Epithelial cell of prostate (primary cell): ENCODE measurements around the gene DUOX2.
"Not testable (repeated sequence)": the region's sequence is repeated elsewhere in the genome, so short reads cannot be mapped to it uniquely, and the experiment has no call there.

Source experiments
- DNase-seq: peaks from one replicate; pipeline ENCODE4 v3.0.0-alpha.2; 2011; ENCODE audit warnings: low read depth, low spot score
- H3K27ac ChIP-seq: fragments of 450-650 bp; 2 replicates; pipeline ENCODE4 v1.5.1; 2017; ENCODE audit warnings: mild to moderate bottlenecking

The DUOX2 gene

DNA sequence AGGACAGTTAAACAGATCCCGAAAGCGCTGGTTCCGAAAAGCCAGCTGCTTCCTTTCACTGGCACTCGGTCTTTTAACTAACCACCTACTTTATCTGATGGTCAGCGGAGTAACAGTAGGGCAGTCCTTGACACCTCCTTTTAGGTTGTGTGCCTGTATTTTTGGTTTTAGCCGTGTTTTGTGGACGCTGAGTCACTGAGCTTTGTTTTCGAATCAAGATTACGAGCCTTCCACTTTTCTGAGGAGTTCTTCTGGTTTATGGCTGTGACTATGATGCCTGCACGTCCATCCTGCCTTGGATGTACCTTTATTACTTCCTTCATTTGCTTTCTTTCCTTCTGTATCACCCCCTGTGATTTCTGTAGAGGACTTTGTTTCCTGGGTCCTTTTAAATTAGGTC, 31.6 kb downstream of the DUOX2 start:
- DNase-seq, result not testable (repeated sequence)

DNA sequence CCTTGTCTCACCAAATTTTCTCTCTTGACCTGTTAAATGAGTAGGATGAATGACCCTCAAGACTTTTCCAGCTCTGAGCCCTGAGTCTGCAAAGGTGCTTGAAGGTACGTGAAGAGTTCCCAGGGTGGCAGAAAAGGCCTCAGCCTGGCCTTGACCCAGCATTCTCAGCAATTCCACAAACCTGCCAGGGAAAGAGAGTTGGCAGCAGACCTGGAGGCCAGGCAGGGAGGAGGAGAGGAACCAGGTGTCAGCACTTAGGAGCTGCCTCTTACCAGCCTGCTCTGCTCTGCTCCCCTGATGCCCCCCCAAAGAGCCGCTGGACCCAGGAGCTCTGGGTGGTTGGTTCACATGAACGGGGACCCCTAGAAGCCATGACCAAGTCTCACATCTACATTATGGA, 33.4 kb downstream of the DUOX2 start:
- not testable (repeated sequence) for H3K27ac ChIP-seq, DNase-seq

More for the DNA sequence above, 31.6 kb downstream of the DUOX2 start:
- H3K27ac ChIP-seq, result not testable (repeated sequence)

DNA sequence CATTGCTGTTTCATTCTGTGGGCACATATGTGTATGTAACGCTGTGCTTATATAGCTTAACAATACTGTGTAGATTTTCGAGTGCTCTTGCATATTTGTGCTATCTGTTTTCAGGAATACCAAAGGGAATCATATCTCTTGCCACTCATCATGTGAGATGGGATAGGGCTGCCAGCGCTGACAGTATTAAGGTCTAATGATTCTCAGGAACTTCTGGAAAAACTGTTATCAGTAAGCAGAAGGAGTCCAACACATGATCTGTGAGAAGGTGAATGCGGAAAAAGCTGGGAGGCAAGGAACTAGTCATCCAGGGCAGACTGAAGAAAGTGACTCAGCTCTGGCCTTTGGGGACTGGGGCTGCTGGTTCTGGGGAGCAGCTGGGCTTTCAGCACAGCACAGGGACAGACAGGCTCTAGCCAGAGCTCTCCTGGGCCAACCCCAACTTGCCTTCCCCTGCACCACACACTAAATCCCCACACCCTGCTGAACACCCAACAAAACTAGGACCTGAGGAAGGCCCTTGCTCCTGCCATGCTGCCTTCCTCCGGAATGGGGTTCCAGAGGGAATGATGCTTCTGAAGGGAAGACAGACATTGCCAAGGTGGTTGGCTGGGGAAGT, 34.2 kb downstream of the DUOX2 start:
- not testable (repeated sequence) for H3K27ac ChIP-seq, DNase-seq

DNA sequence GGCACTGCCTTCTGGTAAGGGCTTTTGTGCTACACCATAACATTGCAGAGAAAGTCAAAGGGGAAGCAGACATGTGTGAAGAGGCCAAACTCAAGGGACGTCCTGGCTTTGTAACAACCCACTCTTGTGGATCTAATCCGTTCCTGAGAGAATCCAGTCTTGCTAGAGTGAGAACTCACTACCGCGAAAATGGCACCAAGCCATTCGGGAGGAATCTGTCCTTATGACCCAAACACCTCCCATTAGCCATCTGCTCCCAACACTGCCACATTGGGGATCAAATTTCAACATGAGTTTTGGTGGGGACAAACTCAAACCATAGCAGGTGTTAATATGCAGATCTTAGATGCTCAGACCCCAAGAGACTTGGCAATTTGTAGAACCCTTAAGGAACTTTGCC, 34.8 kb downstream of the DUOX2 start:
- DNase-seq, result not testable (repeated sequence)

DNA sequence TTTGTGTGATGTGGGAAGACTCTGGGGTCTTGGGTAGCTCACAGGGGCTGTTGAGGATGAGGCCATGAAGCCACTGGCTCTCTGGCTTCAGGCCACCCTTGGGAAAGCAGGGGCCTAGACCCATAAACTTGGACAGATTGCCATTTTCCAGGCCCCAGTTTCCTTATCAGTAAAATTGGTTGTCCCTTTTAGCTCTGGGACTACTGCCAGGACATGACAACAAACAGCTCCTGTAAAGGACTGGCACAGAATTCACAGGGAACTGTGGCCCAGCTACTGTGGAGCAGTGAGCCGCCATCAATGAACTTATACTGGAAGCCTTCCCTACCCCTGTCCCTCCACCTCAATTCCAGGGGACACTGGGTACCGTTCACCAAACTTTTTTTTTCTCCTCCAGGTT, 36.6 kb downstream of the DUOX2 start:
- H3K27ac ChIP-seq, DNase-seq: not testable (repeated sequence)

More for the DNA sequence above, 34.8 kb downstream of the DUOX2 start:
- not testable (repeated sequence) for H3K27ac ChIP-seq

DNA sequence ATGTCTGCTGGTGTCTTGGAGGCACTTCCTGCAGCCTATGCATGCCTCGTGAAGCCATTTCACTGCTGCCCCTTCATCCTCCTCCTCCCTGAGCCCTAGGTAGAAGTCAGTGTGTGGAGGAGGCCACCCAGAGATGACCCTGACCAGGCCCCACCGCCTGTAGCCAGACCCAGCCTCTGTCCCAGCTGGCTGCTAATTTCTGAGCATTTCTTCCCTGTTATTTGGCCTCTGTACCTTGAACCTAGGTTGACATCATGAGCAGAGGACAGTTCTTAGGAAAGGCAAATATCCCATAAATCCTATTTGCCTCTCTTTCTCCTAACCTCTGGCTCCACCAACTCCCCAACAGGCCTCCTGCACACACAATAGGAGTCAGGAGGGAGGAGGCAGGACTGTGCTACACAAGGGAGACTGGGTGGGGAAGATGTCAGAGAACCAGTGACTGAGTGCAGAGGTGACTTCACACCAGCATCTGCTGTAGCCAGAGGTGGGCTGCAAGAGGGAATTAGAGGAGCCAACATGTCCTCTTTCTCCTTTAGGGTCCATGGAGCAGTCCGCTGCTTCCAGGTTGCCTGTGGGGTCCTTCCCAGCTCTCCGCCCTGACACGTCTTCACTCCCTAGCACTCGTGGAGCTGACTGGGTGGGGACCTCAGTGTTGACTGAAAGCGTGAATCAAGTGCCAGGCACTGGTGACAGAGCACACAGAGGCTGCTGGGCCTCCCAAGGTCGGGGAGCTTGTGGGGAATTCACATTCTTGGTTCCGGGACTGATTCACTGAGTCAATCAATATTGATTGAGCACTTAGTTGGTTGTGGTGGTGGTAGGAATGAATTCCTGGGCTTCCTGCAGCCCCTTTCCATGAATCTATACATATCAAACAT, 38.3 kb downstream of the DUOX2 start:
- not testable (repeated sequence) for H3K27ac ChIP-seq, DNase-seq

DNA sequence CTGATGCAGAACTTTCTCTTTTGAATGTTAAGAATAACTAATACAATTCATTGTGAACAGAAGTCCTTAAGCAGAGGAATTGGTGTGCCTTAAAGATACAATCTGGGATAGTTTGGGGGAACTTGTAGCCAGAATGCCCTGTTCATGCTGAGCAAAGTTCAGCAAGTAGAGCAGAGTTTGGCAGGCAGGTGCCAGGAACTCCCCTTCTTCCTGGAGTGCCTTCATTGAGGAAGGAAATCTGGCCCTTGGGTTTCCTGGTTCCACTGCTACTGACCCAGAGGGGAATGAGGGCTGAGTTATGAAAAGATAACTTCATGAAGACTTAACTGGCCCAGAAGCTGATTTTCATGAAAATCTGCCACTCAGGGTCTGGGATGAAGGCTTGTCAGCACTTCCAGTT, 40.4 kb downstream of the DUOX2 start:
- H3K27ac ChIP-seq, DNase-seq: not testable (repeated sequence)

DNA sequence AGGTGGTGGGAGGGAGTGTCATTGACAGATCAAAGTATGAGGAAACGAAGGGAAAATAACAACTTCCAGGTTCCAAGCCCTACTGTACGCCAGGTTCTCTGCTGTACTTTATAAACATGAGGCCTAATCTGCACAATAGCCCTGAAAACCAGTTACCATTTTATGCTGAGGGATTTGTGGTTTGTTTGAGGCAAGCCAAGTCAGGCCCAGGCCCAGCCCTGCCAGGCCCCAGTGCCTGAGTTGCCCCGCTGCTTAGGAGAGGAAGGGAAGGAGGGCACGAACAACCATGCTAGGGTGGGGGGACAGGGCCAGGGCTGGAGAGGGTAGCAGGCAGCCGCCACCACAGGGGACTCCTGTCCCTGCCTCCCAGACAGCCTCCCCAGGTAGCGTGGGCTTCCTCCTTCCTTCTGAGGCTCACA, 44.0 kb downstream of the DUOX2 start:
- H3K27ac ChIP-seq, result peak overlapping the region; percentile 66

DNA sequence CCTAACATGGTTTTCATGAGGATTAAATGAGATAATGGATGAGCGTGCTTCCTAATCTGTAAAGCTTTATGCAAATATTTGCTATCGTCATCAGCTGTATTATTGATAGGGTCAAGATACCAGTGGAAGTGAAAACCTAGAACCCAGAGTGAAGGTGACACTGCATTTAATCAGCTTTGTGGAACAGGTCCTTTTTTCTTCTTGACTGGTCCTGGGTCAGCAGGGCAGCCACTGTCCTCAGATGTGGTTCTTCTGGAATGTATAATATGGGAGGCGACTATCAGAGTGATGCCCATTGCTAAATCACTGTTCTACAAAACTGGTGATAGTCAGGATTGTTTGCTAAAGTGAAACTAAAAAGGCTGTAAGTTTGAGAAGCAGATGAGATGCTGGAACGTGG, 49.6 kb downstream of the DUOX2 start:
- no peak overlapping the region for H3K27ac ChIP-seq
- DNase-seq, result no peak

More for the DNA sequence above, 44.0 kb downstream of the DUOX2 start:
- not testable (repeated sequence) for DNase-seq

DNA sequence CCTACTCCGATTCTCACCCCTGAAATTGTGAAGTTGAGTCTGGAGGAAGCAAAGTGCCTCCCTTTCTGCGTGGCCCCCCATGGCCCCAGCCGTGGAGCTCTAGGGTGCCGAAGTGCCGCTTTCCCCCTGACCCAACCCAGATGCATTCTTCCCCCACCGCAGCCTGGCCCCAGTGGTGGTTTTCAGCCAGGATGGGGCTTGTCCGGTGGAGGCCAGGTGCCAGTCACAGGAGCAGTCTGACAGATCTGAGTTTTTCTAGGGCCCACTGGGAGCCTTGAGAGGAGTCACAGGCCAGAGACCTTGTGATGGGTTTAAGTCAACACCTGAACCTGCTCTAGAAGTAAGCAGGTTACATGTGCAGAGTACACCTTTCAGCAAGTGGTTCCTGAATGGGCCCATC, 51.7 kb downstream of the DUOX2 start:
- not testable (repeated sequence) for DNase-seq, H3K27ac ChIP-seq

DNA sequence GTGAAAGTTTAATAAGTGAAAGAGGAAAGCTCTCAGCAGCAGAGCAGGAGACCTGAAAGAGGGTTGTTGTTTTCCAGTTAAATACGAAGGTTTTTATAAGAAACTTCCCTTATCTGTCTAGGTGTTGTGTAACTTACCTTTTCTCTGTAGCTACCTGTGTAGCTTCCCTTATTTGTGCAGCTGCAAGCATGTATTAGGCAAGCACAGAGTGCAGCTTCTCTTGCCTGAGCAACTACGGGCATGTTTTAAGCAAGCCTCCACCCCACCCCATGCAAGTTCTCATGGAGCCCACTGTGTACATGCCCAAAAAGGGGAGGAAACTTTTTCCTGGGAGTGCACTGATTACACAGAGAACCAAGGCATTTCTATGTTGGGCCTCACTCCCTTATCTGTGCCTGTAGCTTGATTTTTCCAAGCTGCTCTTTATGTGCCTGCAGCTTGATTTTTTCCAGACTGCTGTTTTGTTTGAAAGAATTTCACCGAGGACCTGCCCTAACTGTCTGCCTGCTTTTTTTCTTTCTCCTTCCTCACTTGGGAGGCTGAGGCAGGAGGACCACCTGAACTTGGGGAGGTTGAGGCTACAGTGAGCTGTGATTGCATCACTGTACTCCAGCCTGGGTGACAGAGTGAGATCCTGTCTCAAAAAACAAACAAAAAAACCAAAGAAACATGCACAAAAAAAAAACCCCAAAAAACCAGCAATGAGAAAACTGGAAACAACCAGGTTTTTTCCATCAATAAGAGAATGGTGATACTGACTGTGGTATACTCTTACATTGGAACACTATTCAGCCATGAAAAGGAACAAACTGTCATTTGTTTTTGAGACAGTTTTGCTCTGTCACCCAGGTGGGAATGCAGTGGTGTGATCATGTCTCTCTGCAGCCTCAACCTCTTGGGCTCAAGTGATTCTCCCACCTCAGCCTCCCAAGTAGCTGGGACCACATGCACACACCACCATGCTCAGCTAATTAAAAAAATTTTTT, 55.0 kb downstream of the DUOX2 start:
- peak overlapping the region; percentile 57 for H3K27ac ChIP-seq
- DNase-seq, result peak; percentile 87

DNA sequence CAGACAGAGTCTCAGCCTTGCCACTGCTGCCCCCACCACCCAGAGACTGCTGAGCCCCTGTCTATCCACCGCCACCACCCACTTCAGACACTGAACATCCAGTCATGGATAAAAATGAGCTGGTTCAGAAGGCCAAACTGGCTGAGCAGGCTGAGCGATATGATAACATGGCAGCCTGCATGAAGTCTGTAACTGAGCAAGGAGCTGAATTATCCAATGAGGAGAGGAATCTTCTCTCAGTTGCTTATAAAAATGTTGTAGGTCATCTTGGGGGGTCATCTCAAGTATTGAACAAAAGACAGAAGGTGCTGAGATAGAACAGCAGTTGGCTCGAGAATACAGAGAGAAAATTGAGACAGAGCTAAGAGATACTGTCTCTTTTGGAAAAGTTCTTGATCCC, 61.3 kb downstream of the DUOX2 start:
- not testable (repeated sequence) for DNase-seq, H3K27ac ChIP-seq

DNA sequence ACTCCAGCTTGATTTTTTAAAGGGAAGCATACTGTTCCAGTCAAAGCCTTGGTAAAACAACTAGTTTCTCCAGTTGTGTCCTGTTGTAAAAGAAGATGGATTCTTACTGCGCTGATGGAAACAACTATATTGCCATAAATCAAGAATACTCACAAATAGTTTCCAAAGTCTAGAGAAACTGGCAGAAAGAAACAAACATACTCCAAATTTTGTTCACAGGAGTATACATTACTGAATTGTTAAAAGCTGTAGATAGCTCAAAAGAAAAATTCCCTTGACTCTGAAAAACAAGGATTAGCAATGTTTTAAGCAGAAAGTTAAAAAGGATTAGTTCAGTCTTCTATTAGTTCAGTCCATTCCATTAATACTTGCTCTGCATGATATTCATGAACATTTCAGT, 63.4 kb downstream of the DUOX2 start:
- DNase-seq, result no peak
- H3K27ac ChIP-seq, result no peak overlapping the region

DNA sequence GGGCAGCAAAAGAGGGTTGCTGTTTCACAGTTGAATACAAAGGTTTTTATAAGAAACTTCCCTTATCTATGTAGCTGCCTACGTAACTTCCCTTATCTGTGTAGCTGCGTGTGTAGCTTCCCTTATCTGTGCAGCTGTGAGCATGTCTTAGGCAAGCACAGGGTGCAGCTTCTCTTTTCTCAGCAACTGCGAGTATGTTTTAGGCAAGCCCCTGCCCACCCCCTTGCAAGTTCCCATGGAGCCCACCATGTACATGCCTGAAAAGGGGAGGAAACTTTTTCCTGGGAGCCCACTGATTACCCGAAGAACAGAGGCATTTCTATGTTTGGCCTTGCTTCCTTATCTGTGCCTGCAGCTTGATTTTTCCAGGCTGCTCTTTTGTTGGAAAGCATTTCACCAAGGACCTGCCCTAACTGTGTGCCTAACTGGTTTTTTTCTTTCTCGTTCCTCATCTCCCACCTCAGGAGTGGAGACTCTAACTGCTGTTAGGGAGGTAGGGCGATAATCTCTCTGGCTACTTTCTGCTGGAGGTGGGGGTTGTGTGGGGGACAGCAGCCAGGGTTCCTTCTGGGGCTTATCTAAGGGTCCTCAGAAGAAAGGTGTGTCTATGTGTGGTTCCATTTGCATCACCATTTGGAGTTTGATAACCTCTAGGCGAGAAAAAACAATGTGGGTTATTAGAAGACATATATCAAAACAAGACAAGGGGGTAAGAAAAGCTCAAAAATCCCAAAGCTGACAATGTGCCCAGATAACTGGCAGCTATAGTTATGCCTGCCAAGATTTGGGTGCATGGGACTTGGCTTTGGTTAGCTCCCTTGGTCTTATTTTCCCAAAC, 65.0 kb downstream of the DUOX2 start:
- no peak for DNase-seq
- H3K27ac ChIP-seq, result no peak overlapping the region

DNA sequence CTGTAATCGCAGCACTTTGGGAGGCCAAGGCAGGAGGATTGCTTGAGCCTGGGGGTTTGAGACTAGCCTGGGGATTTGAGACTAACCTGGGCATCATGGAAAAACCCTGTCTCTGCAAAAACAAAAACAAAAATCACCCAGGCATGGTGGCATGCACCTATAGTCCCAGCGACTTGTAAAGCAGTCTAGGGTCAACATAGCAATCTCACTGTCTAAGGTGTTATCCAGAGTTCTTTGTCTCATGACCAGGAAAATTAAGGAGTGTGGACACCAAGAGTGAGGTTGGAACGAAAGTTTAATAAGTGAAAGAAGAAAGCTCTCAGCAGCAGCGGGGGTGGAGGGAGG, 65.6 kb downstream of the DUOX2 start:
- not testable (repeated sequence) for DNase-seq, H3K27ac ChIP-seq

DNA sequence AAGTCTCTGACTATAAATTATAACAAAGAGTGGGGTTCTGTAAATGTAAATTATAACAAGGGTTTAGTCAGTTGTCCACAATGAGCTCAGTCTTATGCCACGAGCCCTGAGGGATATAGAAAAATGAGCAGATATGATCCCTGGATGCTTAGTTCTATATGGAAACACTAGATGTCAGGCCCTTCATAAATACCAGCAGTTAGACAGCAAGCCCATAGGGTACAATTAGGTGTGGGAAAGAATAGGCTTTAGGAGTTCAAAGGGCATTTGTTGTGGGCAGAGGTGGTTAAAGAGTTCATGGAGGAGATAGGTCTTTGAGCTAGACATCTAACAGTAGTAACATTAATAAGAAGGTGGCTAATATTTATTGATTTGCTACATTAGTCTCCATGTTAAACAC, 69.7 kb downstream of the DUOX2 start:
- not testable (repeated sequence) for H3K27ac ChIP-seq, DNase-seq

DNA sequence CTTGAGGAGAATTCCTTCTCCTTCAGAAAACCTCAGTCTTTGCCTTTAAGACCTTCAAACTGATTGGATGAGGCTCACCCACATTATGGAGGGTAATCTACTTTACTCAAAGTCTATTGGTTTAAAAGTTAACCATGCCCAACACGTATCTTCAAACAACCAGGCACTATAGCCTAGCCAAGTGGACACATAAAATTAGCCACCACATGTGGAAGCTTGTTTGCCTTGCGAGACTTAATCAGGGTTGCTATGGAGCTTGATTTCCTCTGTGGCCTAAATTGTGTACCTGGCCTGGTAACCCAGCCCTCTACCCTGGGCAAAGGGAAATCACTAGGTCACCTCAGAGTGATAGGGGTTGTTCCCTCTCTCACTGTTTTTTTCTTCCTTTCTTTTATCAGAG, 71.1 kb downstream of the DUOX2 start:
- not testable (repeated sequence) for DNase-seq

More for the DNA sequence above, 71.1 kb downstream of the DUOX2 start:
- not testable (repeated sequence) for H3K27ac ChIP-seq
